Measurements from ENCODE around the gene CLNK. TPM values are rescaled to one million over a fixed set of nuclear protein-coding genes. Genes with fewer than 3 reads are reported as not detected.

Gene CLNK
- total and polyA plus RNA-seq, 7 donors: 0.44 TPM; not detected in 6

- Histone ChIP-seq H3K27me3 (no peaks in the 10 kb centered on the region), H3K27ac (no peak overlapping the region), H3K36me3 (no peaks in the 10 kb centered on the region), H3K4me1 (no peaks in the 10 kb centered on the region), H3K4me3 (no peak overlapping the region), H3K9me3 (no peaks in the 10 kb centered on the region)
- TF ChIP-seq CTCF (IDR thresholded peaks at IDR 0.05) (no peak), POLR2A (IDR thresholded peaks at IDR 0.05) (no peak), EP300 (IDR thresholded peaks at IDR 0.05) (no peak), POLR2AphosphoS5 (IDR thresholded peaks at IDR 0.05) (no peak)
- intact Hi-C loops (cut with DNase I): no loop called here
- 66 to 88% methylated on average over 6 of the region's 6 CpGs for WGBS, 2 donors
- DNase-seq: no peak
Measured at GRCh38 chr4:10598829-10599228, 85.7 kb downstream of the CLNK start.

- Histone ChIP-seq H3K9me3 (no peaks in the 10 kb centered on the region), H3K4me1 (no peaks in the 10 kb centered on the region), H3K4me3 (no peak overlapping the region), H3K27me3 (no peaks in the 10 kb centered on the region), H3K36me3 (no peaks in the 10 kb centered on the region), H3K27ac (no peak overlapping the region)
- 86 to 92% methylated on average over 2 of the region's 2 CpGs for WGBS, 2 donors
- TF ChIP-seq CTCF (IDR thresholded peaks at IDR 0.05) (no peak), POLR2A (IDR thresholded peaks at IDR 0.05) (no peak), EP300 (IDR thresholded peaks at IDR 0.05) (no peak)
- intact Hi-C loops (cut with DNase I): no loop called here
- no peak for DNase-seq
Measured at GRCh38 chr4:10596586-10597290, 87.8 kb downstream of the CLNK start.

GRCh38 chr4:10593130-10593529 lies 91.4 kb downstream of the CLNK start:
- no peak for TF ChIP-seq EP300 (IDR thresholded peaks at IDR 0.05)
- TF ChIP-seq POLR2A (IDR thresholded peaks at IDR 0.05): no peak
- no peak for TF ChIP-seq POLR2AphosphoS5 (IDR thresholded peaks at IDR 0.05)
- no peak for TF ChIP-seq CTCF (IDR thresholded peaks at IDR 0.05)
- no peak overlapping the region for H3K4me3 ChIP-seq
- H3K36me3 ChIP-seq: no peaks in the 10 kb centered on the region
- intact Hi-C loops (cut with DNase I): no loop called here
- H3K4me1 ChIP-seq: no peaks in the 10 kb centered on the region
- H3K9me3 ChIP-seq: no peaks in the 10 kb centered on the region
- no peak overlapping the region for H3K27ac ChIP-seq
- no peak for DNase-seq
- H3K27me3 ChIP-seq: no peaks in the 10 kb centered on the region
- WGBS, 2 donors: 83 to 92% methylated on average over 10 of the region's 10 CpGs

- WGBS, 2 donors: 79 to 88% methylated on average over 6 of the region's 6 CpGs
- no peak for DNase-seq
- no peaks in the 10 kb centered on the region for H3K9me3 ChIP-seq
- no peak overlapping the region for H3K4me3 ChIP-seq
- no peak overlapping the region for H3K27ac ChIP-seq
- TF ChIP-seq POLR2A (IDR thresholded peaks at IDR 0.05) (no peak), POLR2AphosphoS5 (IDR thresholded peaks at IDR 0.05) (no peak), CTCF (IDR thresholded peaks at IDR 0.05) (no peak), EP300 (IDR thresholded peaks at IDR 0.05) (no peak)
- no peaks in the 10 kb centered on the region for H3K27me3 ChIP-seq
- intact Hi-C loops (cut with DNase I): no loop called here
- H3K36me3 ChIP-seq: no peaks in the 10 kb centered on the region
- H3K4me1 ChIP-seq: no peaks in the 10 kb centered on the region
Measured at GRCh38 chr4:10590896-10591295, 93.7 kb downstream of the CLNK start.

GRCh38 chr4:10589799-10590198 lies 94.8 kb downstream of the CLNK start:
- WGBS, 2 donors: 47 to 74% methylated on average over 5 of the region's 5 CpGs
- intact Hi-C loops (cut with DNase I): no loop called here
- Histone ChIP-seq H3K9me3 (no peaks in the 10 kb centered on the region), H3K27ac (no peak overlapping the region), H3K4me3 (no peak overlapping the region), H3K27me3 (no peaks in the 10 kb centered on the region), H3K36me3 (no peaks in the 10 kb centered on the region), H3K4me1 (no peaks in the 10 kb centered on the region)
- no peak for DNase-seq
- TF ChIP-seq POLR2AphosphoS5 (IDR thresholded peaks at IDR 0.05): no peak
- no peak for TF ChIP-seq CTCF (IDR thresholded peaks at IDR 0.05)
- no peak for TF ChIP-seq EP300 (IDR thresholded peaks at IDR 0.05)
- no peak for TF ChIP-seq POLR2A (IDR thresholded peaks at IDR 0.05)
